Right ventricle myocardium superior (tissue), 1 donor: Measurements from ENCODE around the gene OVOL3. TPM values are rescaled to one million over a fixed set of nuclear protein-coding genes. Genes with fewer than 3 reads are reported as not detected.
"Not testable (repeated sequence)": the region's sequence is repeated elsewhere in the genome, so short reads cannot be mapped to it uniquely, and the experiment has no call there.

Source experiments
- ATAC-seq: fragments of 200-7000 bp; cut with Tn5 transposase; one replicate; pipeline ENCODE4 v1.9.1; 2020; ENCODE audit warnings: mild to moderate bottlenecking; ENCODE audit not compliant: poor library complexity
- DNase-seq: peaks from one replicate; pipeline ENCODE4 v3.0.0-alpha.2; 2020
- intact Hi-C: fragments of 100-400 bp; cut with DNase I; formaldehyde crosslinking; loops from one replicate; pipeline ENCODE4 v1.11.2; 2022
- long read RNA-seq: library from polyadenylated mRNA; unstranded; transcript quantifications from one replicate; pipeline ENCODE4 v2.0.0, GENCODE V29; 2021
- total RNA-seq: library from RNA; stranded (reverse); fragmentation: NEBNext Ultra II Directional; extraction: Animal tissue kit (Norgen Biotek cat#: 25700); gene quantifications from one replicate; pipeline ENCODE4 v1.2.1, GENCODE V29; 2021
- donor health status: DM: no; HTN: yes; CAD: no; lungs with severe emphysema.

OVOL3 gene
- total RNA-seq, result not detected
- long read RNA-seq, result 0 reads

- no peak for DNase-seq
- intact Hi-C loops, result loop anchor here (5.0 kb wide), 1 partner anchor 113 kb away; the partner anchor contains the start of gene SDHAF1
- no peak for ATAC-seq
Observed at GRCh38 chr19:36110487-36111199, at the start of gene OVOL3. Gene OVOL3 (plus strand): TSS chr19:36111143. CDS start chr19:36111203, 60 bp downstream.

- DNase-seq (no peak), ATAC-seq (no peak)
- intact Hi-C loops, result loop anchor here (5.0 kb wide), 1 partner anchor 111 kb away; no protein-coding TSS in a partner anchor
Observed at GRCh38 chr19:36061367-36061766, 49.6 kb upstream of the OVOL3 start.

DNA sequence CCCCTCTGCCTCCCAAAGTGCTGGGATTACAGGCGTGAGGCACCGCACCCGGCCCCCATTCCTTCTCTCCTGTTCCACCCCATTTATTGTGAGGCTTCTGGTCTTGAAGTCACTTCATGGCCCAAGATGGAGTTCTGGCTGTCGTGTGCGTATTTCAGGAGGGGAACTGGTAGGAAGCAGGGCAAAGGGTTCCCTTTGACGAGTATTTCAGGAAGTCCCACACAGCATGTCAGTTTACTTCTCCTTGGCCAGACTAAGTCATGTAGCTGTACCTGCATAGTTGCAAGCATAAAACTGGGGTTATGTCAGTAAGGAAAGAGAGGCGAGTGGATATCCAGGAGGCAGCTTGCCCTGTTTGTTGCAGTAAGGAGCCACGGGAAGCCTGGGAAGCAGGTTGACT lies 46.1 kb upstream of the OVOL3 start:
- ATAC-seq, result no peak
- intact Hi-C loops, result loop anchor here (5.0 kb wide), 1 partner anchor 107 kb away; no protein-coding TSS in a partner anchor
- no peak for DNase-seq

GRCh38 chr19:36067681-36068080 lies 43.3 kb upstream of the OVOL3 start:
- no peak for ATAC-seq
- DNase-seq, result no peak
- intact Hi-C loops, result no loop called here

DNA sequence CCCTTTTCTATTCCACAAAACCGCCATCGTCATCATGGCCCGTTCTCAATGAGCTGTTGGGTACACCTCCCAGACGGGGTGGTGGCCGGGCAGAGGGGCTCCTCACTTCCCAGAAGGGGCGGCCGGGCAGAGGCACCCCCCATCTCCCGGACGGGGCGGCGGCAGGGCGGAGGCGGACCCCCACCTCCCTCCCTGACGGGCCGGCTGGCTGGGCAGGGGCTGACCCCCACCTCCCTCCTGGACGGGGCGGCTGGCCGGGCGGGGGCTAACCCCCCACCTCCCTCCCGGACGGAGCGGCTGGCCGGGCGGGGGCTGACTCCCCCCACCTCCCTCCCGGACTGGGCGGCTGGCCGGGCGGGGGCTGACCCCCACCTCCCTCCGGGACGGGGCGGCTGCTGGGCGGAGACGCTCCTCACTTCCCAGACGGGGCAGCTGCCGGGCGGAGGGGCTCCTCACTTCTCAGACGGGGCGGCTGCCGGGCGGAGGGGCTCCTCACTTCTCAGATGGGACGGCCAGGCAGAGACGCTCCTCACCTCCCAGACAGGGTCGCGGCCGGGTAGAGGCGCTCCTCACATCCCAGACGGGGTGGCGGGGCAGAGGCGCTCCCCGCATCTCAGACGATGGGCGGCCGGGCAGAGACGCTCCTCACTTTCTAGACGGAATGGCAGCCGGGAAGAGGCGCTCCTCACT lies 42.0 kb upstream of the OVOL3 start:
- intact Hi-C loops, DNase-seq, ATAC-seq: not testable (repeated sequence)

- ATAC-seq (no peak), DNase-seq (no peak)
- intact Hi-C loops, result no loop called here
Observed at GRCh38 chr19:36072081-36072480, 38.9 kb upstream of the OVOL3 start.

DNA sequence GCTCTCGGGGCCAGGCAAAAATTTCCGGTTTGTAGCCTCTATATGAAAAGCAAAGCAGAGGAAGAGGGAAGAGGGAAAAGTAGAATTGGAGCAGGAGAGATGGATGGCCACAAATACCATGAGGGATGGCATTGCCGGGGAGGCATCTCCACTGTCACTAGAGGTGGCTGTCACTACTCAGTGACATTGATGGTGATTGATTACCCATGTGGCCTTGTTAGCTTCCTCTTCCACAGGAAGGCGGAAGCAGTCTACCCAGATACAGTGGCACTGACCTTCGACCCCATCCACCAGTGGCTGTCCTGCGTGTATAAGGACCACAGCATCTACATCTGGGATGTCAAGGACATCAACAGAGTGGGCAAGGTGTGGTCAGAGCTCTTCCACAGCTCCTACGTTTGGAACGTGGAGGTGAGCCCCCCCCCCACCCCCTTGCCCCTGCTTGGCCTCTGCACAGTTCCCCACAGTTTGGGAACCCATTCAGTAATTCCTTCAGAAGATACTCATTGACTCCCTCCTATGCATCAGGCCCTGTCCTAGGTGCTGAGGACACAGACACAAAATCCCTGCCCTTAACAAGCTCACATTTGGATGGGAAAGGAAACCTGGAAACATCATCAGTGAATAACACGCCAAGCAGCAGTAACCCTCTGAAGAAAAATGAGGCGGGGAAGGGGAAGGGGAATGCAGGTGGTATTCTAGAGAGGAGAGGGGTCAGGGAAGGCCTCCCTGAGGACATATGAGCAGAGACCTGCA lies 37.6 kb upstream of the OVOL3 start:
- intact Hi-C loops, result no loop called here
- DNase-seq, result no peak
- no peak for ATAC-seq

- ATAC-seq, result no peak
- DNase-seq, result no peak
- intact Hi-C loops, result no loop called here
Observed at GRCh38 chr19:36079389-36079945, 31.5 kb upstream of the OVOL3 start.

DNA sequence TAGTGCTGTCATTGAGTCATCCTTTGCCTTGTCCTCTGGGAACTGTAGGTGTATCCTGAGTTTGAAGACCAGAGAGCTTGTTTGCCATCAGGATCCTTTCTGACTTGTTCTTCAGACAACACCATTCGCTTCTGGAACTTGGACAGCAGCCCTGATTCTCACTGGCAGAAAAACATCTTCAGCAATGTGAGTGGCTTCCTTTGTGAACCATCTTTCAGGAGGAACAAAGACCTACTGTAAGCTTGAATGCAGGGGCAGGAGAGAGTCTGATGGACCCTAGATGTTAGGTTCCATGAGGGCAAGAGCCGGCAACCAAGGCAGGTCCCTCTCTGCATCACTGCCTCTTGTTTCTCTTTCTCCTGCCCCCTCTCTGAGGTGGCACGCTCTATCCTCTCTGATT lies 29.6 kb upstream of the OVOL3 start:
- ATAC-seq (no peak), DNase-seq (no peak)
- intact Hi-C loops, result no loop called here

DNA sequence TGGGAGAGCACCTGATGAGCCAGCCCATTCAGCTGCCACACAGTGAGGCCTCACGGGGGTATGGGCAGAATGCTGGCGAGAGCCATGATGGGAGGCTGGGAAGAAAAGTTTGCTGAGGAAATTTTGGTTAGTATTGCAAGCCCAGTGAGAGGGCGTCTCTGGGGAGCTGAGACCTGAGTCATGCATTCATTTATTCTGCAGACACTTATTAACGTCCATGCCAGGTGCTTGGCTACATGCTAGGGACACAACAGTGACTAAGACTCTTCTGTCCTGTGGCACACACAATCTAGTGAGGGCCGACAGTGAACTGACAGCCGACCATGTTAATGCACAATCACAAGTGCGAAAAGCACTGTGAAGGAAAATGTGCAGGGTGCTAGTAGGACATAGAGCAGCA lies 29.0 kb upstream of the OVOL3 start:
- no peak for ATAC-seq

DNA sequence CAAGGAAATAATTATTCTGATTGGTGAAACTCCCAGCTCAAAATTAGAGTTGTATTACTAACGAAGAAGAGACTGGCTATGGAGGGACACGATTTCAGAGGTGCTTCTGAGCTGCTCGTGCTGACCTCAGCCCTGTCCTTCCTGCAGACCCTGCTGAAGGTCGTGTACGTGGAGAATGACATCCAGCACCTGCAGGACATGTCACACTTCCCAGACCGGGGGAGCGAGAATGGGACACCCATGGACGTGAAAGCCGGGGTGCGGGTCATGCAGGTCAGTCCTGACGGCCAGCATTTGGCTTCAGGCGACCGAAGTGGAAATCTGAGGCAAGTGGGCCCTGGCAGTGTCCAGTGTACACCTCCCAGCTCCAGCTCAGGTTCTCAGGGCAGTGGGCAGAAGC lies 28.0 kb upstream of the OVOL3 start:
- intact Hi-C loops, result no loop called here
- ATAC-seq (no peak), DNase-seq (no peak)

More for the DNA sequence above, 29.0 kb upstream of the OVOL3 start:
- intact Hi-C loops, result no loop called here
- no peak for DNase-seq

DNA sequence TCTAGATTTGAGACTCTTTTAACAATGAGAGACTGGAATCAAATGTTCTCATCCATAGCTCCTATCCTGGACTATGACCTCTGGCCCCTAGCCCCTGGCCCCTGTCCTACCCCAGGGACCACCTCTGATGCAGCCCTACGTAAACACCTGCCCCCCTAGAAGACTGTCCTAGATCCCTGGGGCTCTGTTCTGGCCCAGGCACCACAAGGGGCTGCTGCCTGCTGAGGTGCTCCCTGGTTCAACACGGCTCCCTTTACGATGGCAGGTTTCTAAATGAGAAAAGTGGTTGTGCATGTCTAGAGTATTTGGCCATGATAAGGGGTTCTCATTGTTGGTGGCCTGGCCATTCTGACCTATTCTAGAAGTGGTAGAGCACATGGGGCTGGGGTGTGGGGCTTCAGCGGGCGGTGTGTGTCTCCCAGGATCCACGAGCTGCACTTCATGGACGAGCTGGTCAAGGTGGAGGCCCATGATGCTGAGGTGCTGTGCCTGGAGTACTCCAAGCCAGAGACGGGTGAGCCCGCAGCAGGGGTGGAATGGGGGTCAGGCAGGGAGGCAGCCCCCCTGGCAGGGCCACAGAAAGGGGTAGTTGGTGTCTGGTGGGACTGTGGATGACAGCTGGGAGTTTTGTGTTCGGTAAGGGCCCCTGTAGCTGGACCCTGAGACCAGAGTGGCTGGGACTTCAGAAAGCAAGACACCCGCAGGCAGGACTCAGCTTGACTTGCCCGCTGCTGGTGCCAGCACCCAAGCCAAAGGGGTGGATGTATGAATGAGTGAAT lies 26.5 kb upstream of the OVOL3 start:
- DNase-seq (no peak), ATAC-seq (no peak)
- intact Hi-C loops, result no loop called here

DNA sequence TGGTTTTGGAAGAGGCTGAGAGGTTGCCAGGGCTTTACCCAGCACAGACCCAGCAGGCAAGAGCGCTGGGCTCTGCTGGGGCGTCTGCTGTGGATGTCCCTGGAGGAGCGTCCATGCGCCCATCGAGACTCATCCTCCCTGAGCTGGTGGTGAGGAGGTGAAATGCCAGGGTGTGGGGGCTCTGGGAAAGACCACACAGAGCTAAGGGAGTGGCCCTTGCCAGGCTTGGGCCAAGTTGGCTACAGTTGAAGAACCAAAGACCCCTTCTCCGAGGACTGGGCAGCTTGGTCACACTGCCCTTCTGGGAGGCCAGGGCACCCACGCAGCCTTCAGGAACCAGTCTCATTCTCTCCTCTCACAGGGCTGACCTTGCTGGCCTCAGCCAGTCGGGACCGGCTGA lies 24.6 kb upstream of the OVOL3 start:
- intact Hi-C loops, result no loop called here
- ATAC-seq, result no peak
- no peak for DNase-seq

DNA sequence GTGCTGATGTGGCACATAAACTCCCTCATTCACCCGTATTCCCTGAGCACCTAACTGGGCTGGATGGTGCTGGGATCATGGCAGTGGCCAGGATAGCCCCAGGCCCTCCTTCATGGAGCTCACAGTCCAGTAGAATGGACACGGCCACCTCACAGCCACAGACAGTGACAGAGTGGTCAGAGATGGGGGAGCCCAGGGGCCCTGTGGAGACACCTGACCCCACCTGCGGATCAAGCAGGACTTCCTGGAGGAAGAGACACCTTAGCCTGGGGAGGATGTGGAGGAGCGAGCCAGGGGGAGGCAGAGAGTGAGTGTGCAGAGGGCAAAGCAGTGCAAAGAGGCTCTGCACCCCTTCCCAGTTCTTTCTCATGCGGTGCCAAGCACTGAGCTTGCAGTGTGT lies 21.1 kb upstream of the OVOL3 start:
- intact Hi-C loops, result no loop called here
- no peak for DNase-seq
- ATAC-seq, result no peak

- ATAC-seq (no peak), DNase-seq (no peak)
- intact Hi-C loops, result no loop called here
Observed at GRCh38 chr19:36090910-36091695, 19.8 kb upstream of the OVOL3 start.

DNA sequence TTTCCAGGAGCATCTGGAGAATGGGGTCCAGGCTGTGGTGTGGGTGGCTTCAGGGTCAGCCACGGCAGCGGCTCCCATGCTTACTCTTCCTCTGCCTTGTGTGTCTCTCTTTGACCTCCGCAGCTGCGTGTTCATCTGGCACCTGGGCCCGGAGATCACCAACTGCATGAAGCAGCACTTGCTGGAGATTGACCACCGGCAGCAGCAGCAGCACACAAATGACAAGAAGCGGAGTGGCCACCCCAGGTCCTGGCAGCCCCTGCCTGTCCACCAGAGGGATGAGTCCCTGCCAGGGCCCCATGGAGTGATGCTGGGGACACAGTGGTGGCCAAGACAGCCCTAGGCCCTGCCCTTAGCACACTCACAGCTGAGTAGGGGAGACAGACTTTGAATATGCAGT lies 18.4 kb upstream of the OVOL3 start:
- intact Hi-C loops, result no loop called here
- DNase-seq (no peak), ATAC-seq (no peak)

- peak; percentile 16 for ATAC-seq
Observed at GRCh38 chr19:36093146-36093662, 17.7 kb upstream of the OVOL3 start.

GRCh38 chr19:36093687-36094086 lies 17.3 kb upstream of the OVOL3 start:
- no peak for DNase-seq
- intact Hi-C loops, result no loop called here
- ATAC-seq, result peak; percentile 89

More at GRCh38 chr19:36093146-36093662, 17.7 kb upstream of the OVOL3 start:
- intact Hi-C loops, result no loop called here
- no peak for DNase-seq
